Stomach (tissue), 4 donors: ENCODE data around the gene MAMLD1.
"Not testable (repeated sequence)": the region's sequence is repeated elsewhere in the genome, so short reads cannot be mapped to it uniquely, and the experiment has no call there.

Experiments
- CTCF ChIP-seq, 7 experiments: fragments of 450-650 bp in 4 of 7; fragments of 200-600 bp in 3 of 7; sonication (generic) in 3 of 7; IDR thresholded peaks; one replicate each; pipeline ENCODE4 v1.5.1; 2016 to 2019; ENCODE audit warnings: antibody characterized with exemption in 7 of 7, control low read depth in 2 of 7, mild to moderate bottlenecking in 1 of 7
- POLR2AphosphoS5 ChIP-seq, 3 donors: sonication (generic); formaldehyde crosslinking; IDR thresholded peaks; one replicate each; pipeline ENCODE4 v1.6.1; 2016; ENCODE audit warnings: antibody characterized with exemption in 3 of 3

GRCh38 chrX:150340326-150340725, 22.8 kb upstream of the MAMLD1 start:
- TF ChIP-seq POLR2AphosphoS5, CTCF (IDR thresholded peaks at IDR 0.05): not testable (repeated sequence)
